Measurements from ENCODE around the gene SERPINB5.

GRCh38 chr18:63488160-63488559 lies 11.4 kb downstream of the SERPINB5 start:
- TF ChIP-seq CTCF (IDR thresholded peaks at IDR 0.05): no peak
- TF ChIP-seq POLR2A (IDR thresholded peaks at IDR 0.05): no peak

Measured in testis (tissue), 2 donors.